GM12891 (cell line): ENCODE measurements around the gene BCL2.
A peak's percentile ranks its signal among the peaks of the same experiment; 100 is the strongest.

Source experiments
- PAX5 ChIP-seq: IDR thresholded peaks from 2 replicates; pipeline ENCODE4 v1.6.1; 2011; ENCODE audit warnings: low read length, moderate library complexity, mild to moderate bottlenecking; ENCODE audit not compliant: insufficient read depth, severe bottlenecking
- POLR2A ChIP-seq: IDR thresholded peaks from 2 replicates; pipeline ENCODE4 v1.6.1; 2011; ENCODE audit warnings: low read depth, low read length, control low read depth
- POLR2AphosphoS5 ChIP-seq: IDR thresholded peaks from 2 replicates; pipeline ENCODE4 v1.6.1; 2011; ENCODE audit warnings: low read depth, low read length, control low read depth
- POU2F2 ChIP-seq: IDR thresholded peaks from 2 replicates; pipeline ENCODE4 v1.6.1; 2011; ENCODE audit warnings: low read depth, mild to moderate bottlenecking, control low read depth, low read length, moderate library complexity
- SPI1 ChIP-seq: IDR thresholded peaks from 2 replicates; pipeline ENCODE4 v1.6.1; 2011; ENCODE audit warnings: low read depth, low read length, control low read depth
- TAF1 ChIP-seq: IDR thresholded peaks from 2 replicates; pipeline ENCODE4 v1.6.1; 2011; ENCODE audit warnings: low read depth, low read length, control low read depth

GRCh38 chr18:63320123-63320974 lies 780 bp upstream of the BCL2 start:
- TF ChIP-seq POLR2A: peak; percentile 82
- TF ChIP-seq POLR2AphosphoS5: peak; percentile 79
- peak; percentile 34; the same call in 1 of the 2 replicates for TF ChIP-seq POU2F2
- TF ChIP-seq TAF1: no peak; the same call in 1 of the 2 replicates
- TF ChIP-seq PAX5: no peak
- TF ChIP-seq SPI1: no peak
